ENCODE measurements around the gene SIK2.

- TF ChIP-seq ZFP3 (CRISPR knock-in tag; IDR thresholded peaks at IDR 0.05) (no peak), BACH2 (CRISPR knock-in tag; IDR thresholded peaks at IDR 0.05; ENCODE audit: borderline replicate concordance) (no peak), POU6F1 (CRISPR knock-in tag; IDR thresholded peaks at IDR 0.05; ENCODE audit: borderline replicate concordance, low read depth) (no peak), ARNTL (CRISPR knock-in tag; IDR thresholded peaks at IDR 0.05; ENCODE audit: borderline replicate concordance, low read depth) (no peak), ZC3H10 (CRISPR knock-in tag; IDR thresholded peaks at IDR 0.05) (no peak), CSDC2 (CRISPR knock-in tag; IDR thresholded peaks at IDR 0.05) (no peak), PATZ1 (CRISPR knock-in tag; IDR thresholded peaks at IDR 0.05; ENCODE audit: borderline replicate concordance) (no peak), TOX (CRISPR knock-in tag; IDR thresholded peaks at IDR 0.05; ENCODE audit: borderline replicate concordance) (no peak), TCF4 (CRISPR knock-in tag; IDR thresholded peaks at IDR 0.05; ENCODE audit: borderline replicate concordance) (no peak), ISL1 (CRISPR knock-in tag; IDR thresholded peaks at IDR 0.05) (no peak), ZFP30 (CRISPR knock-in tag; IDR thresholded peaks at IDR 0.05) (no peak), PPARA (CRISPR knock-in tag; IDR thresholded peaks at IDR 0.05; ENCODE audit: borderline replicate concordance) (no peak), RARB (CRISPR knock-in tag; IDR thresholded peaks at IDR 0.05) (no peak)
These were observed 43.5 kb downstream of the SIK2 start for GRCh38 chr11:111645657-111646316.
